ENCODE measurements around the gene SZT2.
"Not testable (repeated sequence)": the region's sequence is repeated elsewhere in the genome, so short reads cannot be mapped to it uniquely, and the experiment has no call there.

The SZT2 gene

GRCh38 chr1:43491061-43491460 is 101.4 kb downstream of the SZT2 start:
- H3K4me1 ChIP-seq (ENCODE audit: insufficient read depth, poor library complexity, severe bottlenecking) = peaks cover 21% of the 10 kb centered on the region
- TF ChIP-seq, protein P1, sequence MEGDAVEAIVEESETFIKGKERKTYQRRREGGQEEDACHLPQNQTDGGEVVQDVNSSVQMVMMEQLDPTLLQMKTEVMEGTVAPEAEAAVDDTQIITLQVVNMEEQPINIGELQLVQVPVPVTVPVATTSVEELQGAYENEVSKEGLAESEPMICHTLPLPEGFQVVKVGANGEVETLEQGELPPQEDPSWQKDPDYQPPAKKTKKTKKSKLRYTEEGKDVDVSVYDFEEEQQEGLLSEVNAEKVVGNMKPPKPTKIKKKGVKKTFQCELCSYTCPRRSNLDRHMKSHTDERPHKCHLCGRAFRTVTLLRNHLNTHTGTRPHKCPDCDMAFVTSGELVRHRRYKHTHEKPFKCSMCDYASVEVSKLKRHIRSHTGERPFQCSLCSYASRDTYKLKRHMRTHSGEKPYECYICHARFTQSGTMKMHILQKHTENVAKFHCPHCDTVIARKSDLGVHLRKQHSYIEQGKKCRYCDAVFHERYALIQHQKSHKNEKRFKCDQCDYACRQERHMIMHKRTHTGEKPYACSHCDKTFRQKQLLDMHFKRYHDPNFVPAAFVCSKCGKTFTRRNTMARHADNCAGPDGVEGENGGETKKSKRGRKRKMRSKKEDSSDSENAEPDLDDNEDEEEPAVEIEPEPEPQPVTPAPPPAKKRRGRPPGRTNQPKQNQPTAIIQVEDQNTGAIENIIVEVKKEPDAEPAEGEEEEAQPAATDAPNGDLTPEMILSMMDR (IDR thresholded peaks at IDR 0.05; ENCODE audit: poor library complexity, severe bottlenecking) = no peak
- ATAC-seq (ENCODE audit: low read depth) = no peak

GRCh38 chr1:43492826-43493225 is 103.1 kb downstream of the SZT2 start:
- ATAC-seq (ENCODE audit: low read depth) (peak; percentile 60; the same call in 1 of the 3 replicates), DNase-seq (ENCODE audit: low spot score) (no peak)
- peaks cover 9% of the 10 kb centered on the region for H3K9me3 ChIP-seq (ENCODE audit: severe bottlenecking)
- H3K27ac ChIP-seq (ENCODE audit: poor library complexity, severe bottlenecking) = peak overlapping the region; percentile 63
- TF ChIP-seq, protein P1 (IDR thresholded peaks at IDR 0.05; ENCODE audit: poor library complexity, severe bottlenecking) = no peak
- no peak overlapping the region for H3K4me3 ChIP-seq (ENCODE audit: severe bottlenecking)
- H3K27me3 ChIP-seq (ENCODE audit: insufficient read depth, poor library complexity, severe bottlenecking) = no peaks in the 10 kb centered on the region
- no peaks in the 10 kb centered on the region for H3K36me3 ChIP-seq (ENCODE audit: low read depth)
- peaks cover 21% of the 10 kb centered on the region for H3K4me1 ChIP-seq (ENCODE audit: insufficient read depth, poor library complexity, severe bottlenecking)

More at GRCh38 chr1:43491061-43491460, 101.4 kb downstream of the SZT2 start:
- Histone ChIP-seq H3K36me3 (ENCODE audit: low read depth) (no peaks in the 10 kb centered on the region), H3K4me3 (ENCODE audit: severe bottlenecking) (no peak overlapping the region), H3K9me3 (ENCODE audit: severe bottlenecking) (peaks cover 16% of the 10 kb centered on the region), H3K27ac (ENCODE audit: poor library complexity, severe bottlenecking) (peak overlapping the region; percentile 63), H3K27me3 (ENCODE audit: insufficient read depth, poor library complexity, severe bottlenecking) (no peaks in the 10 kb centered on the region)
- DNase-seq (ENCODE audit: low spot score) = no peak

DNA sequence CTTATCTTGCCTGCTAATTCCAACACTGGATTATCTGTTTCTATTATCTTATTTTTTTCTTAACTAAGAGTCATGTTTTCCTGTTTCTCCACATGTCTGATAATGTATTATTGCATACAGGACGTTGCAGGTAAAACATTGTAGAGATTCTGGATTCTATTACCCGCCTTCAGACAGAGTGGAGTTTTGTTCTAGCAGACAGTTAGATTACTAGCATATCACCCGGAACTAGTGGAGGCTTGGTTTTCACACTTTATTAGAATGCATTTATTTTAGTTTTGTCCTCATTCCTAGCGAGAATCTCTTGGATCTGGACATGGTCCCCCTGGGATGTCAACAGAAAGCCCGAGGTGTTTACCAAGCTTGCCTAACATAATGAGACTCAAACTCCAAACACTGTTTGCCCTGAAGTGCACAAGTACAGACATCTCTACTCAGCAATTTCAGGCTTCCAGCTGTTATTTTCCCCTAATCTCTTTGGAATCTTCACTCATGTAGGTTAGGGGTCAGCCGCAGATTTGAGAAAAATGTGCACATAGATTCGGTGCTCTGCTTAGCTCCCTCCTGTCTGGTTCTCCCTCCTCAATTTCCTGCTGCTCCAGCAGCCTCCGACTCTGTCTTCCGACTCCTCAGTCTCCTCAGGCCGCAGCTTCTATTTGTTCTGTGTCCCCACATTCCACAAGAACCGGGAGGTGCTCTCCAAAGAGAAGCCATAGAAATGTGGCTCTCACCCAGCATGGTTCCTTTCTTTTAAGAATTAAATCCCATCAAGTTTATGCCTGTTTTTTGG is 104.2 kb downstream of the SZT2 start:
- no peak overlapping the region for H3K4me3 ChIP-seq (ENCODE audit: severe bottlenecking)
- ATAC-seq (ENCODE audit: low read depth) = peak; percentile 27; the same call in 2 of the 3 replicates
- H3K9me3 ChIP-seq (ENCODE audit: severe bottlenecking) = peaks cover 7% of the 10 kb centered on the region
- H3K36me3 ChIP-seq (ENCODE audit: low read depth) = no peaks in the 10 kb centered on the region
- no peak for DNase-seq (ENCODE audit: low spot score)
- peaks cover 21% of the 10 kb centered on the region for H3K4me1 ChIP-seq (ENCODE audit: insufficient read depth, poor library complexity, severe bottlenecking)
- H3K27me3 ChIP-seq (ENCODE audit: insufficient read depth, poor library complexity, severe bottlenecking) = no peaks in the 10 kb centered on the region
- peak overlapping the region; percentile 63 for H3K27ac ChIP-seq (ENCODE audit: poor library complexity, severe bottlenecking)
- TF ChIP-seq, protein P1 (IDR thresholded peaks at IDR 0.05; ENCODE audit: poor library complexity, severe bottlenecking) = no peak

DNA sequence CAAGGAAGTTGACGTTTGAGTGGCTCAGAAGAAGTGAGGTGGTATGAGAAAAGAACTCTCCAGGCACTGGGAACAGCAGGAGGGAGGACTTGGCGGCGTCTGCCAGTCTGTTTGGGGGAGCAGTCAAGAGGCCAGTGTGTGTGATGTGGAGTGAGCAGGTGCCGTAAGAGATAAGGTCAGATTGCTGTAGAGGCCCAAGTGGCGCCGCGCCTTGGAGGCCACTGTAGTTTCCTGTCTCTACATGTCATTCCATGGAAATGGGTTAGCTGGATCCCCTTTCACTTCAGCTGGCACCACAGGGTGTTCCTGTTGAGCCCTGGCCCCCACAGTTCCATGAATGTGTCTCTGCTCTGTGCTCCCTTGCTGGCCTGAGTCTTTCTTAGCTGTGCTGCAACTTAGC is 105.5 kb downstream of the SZT2 start:
- DNase-seq (ENCODE audit: low spot score) (no peak), ATAC-seq (ENCODE audit: low read depth) (no peak)
- peaks cover 21% of the 10 kb centered on the region for H3K4me1 ChIP-seq (ENCODE audit: insufficient read depth, poor library complexity, severe bottlenecking)
- TF ChIP-seq, protein P1 (IDR thresholded peaks at IDR 0.05; ENCODE audit: poor library complexity, severe bottlenecking) = no peak
- H3K27me3 ChIP-seq (ENCODE audit: insufficient read depth, poor library complexity, severe bottlenecking) = no peaks in the 10 kb centered on the region
- peaks cover 3% of the 10 kb centered on the region for H3K9me3 ChIP-seq (ENCODE audit: severe bottlenecking)
- H3K27ac ChIP-seq (ENCODE audit: poor library complexity, severe bottlenecking) = no peak overlapping the region
- H3K4me3 ChIP-seq (ENCODE audit: severe bottlenecking) = no peak overlapping the region
- H3K36me3 ChIP-seq (ENCODE audit: low read depth) = no peaks in the 10 kb centered on the region

DNA sequence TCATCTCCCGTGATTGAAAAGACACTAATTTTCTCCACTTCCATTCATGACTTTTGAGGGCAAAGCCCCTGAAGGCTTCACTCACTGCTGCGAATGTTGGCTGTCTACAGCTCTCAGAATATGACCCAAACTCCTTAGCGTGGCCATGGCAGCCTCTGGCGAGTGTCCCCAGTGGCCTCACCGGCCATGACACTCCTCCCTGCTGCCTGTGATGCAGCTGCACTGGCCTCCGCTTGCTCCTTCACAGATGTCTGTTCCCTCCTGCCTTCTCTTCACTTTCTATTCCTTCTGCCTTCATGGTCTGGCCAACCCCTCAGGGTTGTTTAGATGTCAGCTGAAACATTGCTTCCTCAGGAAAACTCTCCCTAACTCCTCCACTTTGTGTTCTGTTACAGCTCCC is 110.2 kb downstream of the SZT2 start:
- TF ChIP-seq, protein P1 (IDR thresholded peaks at IDR 0.05; ENCODE audit: poor library complexity, severe bottlenecking) = no peak
- DNase-seq (ENCODE audit: low spot score) = no peak
- no peaks in the 10 kb centered on the region for H3K36me3 ChIP-seq (ENCODE audit: low read depth)
- H3K27me3 ChIP-seq (ENCODE audit: insufficient read depth, poor library complexity, severe bottlenecking) = no peaks in the 10 kb centered on the region
- H3K27ac ChIP-seq (ENCODE audit: poor library complexity, severe bottlenecking) = no peak overlapping the region
- no peak for ATAC-seq (ENCODE audit: low read depth)
- H3K4me1 ChIP-seq (ENCODE audit: insufficient read depth, poor library complexity, severe bottlenecking) = no peaks in the 10 kb centered on the region
- no peak overlapping the region for H3K4me3 ChIP-seq (ENCODE audit: severe bottlenecking)
- H3K9me3 ChIP-seq (ENCODE audit: severe bottlenecking) = no peaks in the 10 kb centered on the region

DNA sequence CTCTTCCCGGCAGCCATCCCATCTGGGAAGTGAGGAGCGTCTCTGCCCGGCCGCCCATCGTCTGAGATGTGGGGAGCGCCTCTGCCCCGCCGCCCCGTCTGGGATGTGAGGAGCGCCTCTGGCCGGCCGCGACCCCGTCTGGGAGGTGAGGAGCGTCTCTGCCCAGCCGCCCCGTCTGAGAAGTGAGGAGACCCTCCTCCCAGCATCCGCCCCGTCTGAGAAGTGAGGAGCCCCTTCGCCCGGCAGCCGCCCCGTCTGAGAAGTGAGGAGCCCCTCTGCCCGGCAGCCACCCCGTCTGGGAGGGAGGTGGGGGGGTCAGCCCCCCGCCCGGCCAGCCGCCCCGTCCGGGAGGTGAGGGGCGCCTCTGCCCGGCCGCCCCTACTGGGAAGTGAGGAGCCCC is 112.1 kb downstream of the SZT2 start:
- H3K27ac ChIP-seq (ENCODE audit: poor library complexity, severe bottlenecking); H3K9me3 ChIP-seq (ENCODE audit: severe bottlenecking); H3K27me3 ChIP-seq (ENCODE audit: insufficient read depth, poor library complexity, severe bottlenecking); H3K4me1 ChIP-seq (ENCODE audit: insufficient read depth, poor library complexity, severe bottlenecking); H3K4me3 ChIP-seq (ENCODE audit: severe bottlenecking); DNase-seq (ENCODE audit: low spot score); ATAC-seq (ENCODE audit: low read depth); H3K36me3 ChIP-seq (ENCODE audit: low read depth): not testable (repeated sequence)
